Measurements from ENCODE around the gene TRPC1. TPM values are rescaled to one million over a fixed set of nuclear protein-coding genes. Genes with fewer than 3 reads are reported as not detected.
A peak's percentile ranks its signal among the peaks of the same experiment; 100 is the strongest.

The TRPC1 gene
- total RNA-seq, 1 donor from 2014 or later = 19.2 TPM

GRCh38 chr3:142819179-142819578 lies 95.3 kb downstream of the TRPC1 start:
- TF ChIP-seq EZH2 (IDR thresholded peaks at IDR 0.05; ENCODE audit: insufficient read depth, low read length) (no peak), CTCF (IDR thresholded peaks at IDR 0.05; ENCODE audit: insufficient read depth, low read depth, low read length) (no peak)
- no peak overlapping the region for H3K27ac Mint-ChIP-seq (ENCODE audit: unreplicated experiment)
- Histone ChIP-seq H3K9ac (ENCODE audit: low read length) (no peak overlapping the region), H3K4me1 (ENCODE audit: insufficient read depth, low read length) (no peaks in the 10 kb centered on the region), H2AFZ (ENCODE audit: low read depth, low read length) (no peak overlapping the region), H4K20me1 (ENCODE audit: insufficient read depth, low read length) (no peaks in the 10 kb centered on the region), H3K27ac (ENCODE audit: low read depth, low read length) (no peak overlapping the region), H3K9me3 (ENCODE audit: insufficient read depth, low read depth, low read length) (no peaks in the 10 kb centered on the region), H3K27me3 (ENCODE audit: insufficient read depth, low read length) (no peaks in the 10 kb centered on the region), H3K4me3 (ENCODE audit: insufficient read depth, low read depth, low read length) (no peak overlapping the region), H3K36me3 (ENCODE audit: insufficient read depth, low read length) (no peaks in the 10 kb centered on the region), H3K4me2 (ENCODE audit: low read length) (no peak overlapping the region), H3K79me2 (ENCODE audit: insufficient read depth, low read length) (no peaks in the 10 kb centered on the region)
- DNase-seq (ENCODE audit: low read depth) (no peak), FAIRE-seq (no peak)
- H3K36me3 Mint-ChIP-seq (ENCODE audit: low read depth, unreplicated experiment) = peaks cover 2% of the 10 kb centered on the region
- no peaks in the 10 kb centered on the region for H3K4me1 Mint-ChIP-seq (ENCODE audit: low read depth, unreplicated experiment)
- peaks cover 5% of the 10 kb centered on the region for H3K27me3 Mint-ChIP-seq (ENCODE audit: low read depth, unreplicated experiment)
- no peaks in the 10 kb centered on the region for H3K9me3 Mint-ChIP-seq (ENCODE audit: unreplicated experiment)
- H3K4me3 Mint-ChIP-seq (ENCODE audit: unreplicated experiment) = no peak overlapping the region

GRCh38 chr3:142828703-142829305 lies 105.0 kb downstream of the TRPC1 start:
- Histone ChIP-seq H3K79me2 (ENCODE audit: insufficient read depth, low read length) (no peaks in the 10 kb centered on the region), H3K9ac (ENCODE audit: low read length) (no peak overlapping the region), H2AFZ (ENCODE audit: low read depth, low read length) (peak overlapping the region; percentile 2), H3K4me2 (ENCODE audit: low read length) (no peak overlapping the region), H3K9me3 (ENCODE audit: insufficient read depth, low read depth, low read length) (no peaks in the 10 kb centered on the region), H3K4me3 (ENCODE audit: insufficient read depth, low read depth, low read length) (no peak overlapping the region), H3K27me3 (ENCODE audit: insufficient read depth, low read length) (no peaks in the 10 kb centered on the region), H3K4me1 (ENCODE audit: insufficient read depth, low read length) (no peaks in the 10 kb centered on the region), H4K20me1 (ENCODE audit: insufficient read depth, low read length) (no peaks in the 10 kb centered on the region), H3K27ac (ENCODE audit: low read depth, low read length) (no peak overlapping the region), H3K36me3 (ENCODE audit: insufficient read depth, low read length) (no peaks in the 10 kb centered on the region)
- peaks cover 11% of the 10 kb centered on the region for H3K27me3 Mint-ChIP-seq (ENCODE audit: low read depth, unreplicated experiment)
- no peak overlapping the region for H3K4me3 Mint-ChIP-seq (ENCODE audit: unreplicated experiment)
- peak; percentile 97 for TF ChIP-seq CTCF (IDR thresholded peaks at IDR 0.05; ENCODE audit: insufficient read depth, low read depth, low read length)
- no peak for TF ChIP-seq EZH2 (IDR thresholded peaks at IDR 0.05; ENCODE audit: insufficient read depth, low read length)
- H3K4me1 Mint-ChIP-seq (ENCODE audit: low read depth, unreplicated experiment) = peaks cover 5% of the 10 kb centered on the region
- peak; percentile 67 for FAIRE-seq
- H3K27ac Mint-ChIP-seq (ENCODE audit: unreplicated experiment) = peak overlapping the region; percentile 67
- peaks cover 11% of the 10 kb centered on the region for H3K9me3 Mint-ChIP-seq (ENCODE audit: unreplicated experiment)
- DNase-seq (ENCODE audit: low read depth) = peak; percentile 44
- H3K36me3 Mint-ChIP-seq (ENCODE audit: low read depth, unreplicated experiment) = peaks cover 1% of the 10 kb centered on the region

DNA sequence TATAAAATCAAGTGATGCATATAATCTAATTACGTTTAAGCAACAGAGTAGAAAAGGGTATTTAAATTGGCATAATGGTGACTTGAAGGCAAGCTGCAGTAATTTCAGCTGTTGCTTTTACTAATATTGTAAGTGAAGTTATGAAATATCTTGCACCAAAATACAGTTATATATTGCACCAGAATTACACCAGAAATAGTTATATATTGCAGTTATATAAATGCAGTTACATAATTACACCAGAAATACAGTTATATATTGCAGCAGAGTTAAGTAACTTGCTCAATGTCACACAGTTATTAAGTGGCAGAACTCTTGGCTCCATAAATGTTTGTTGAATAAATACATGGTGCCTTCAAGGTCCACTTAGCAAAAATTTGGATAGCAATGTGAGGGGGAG lies 113.7 kb downstream of the TRPC1 start:
- Mint-ChIP-seq H3K36me3 (ENCODE audit: low read depth, unreplicated experiment) (no peaks in the 10 kb centered on the region), H3K4me3 (ENCODE audit: unreplicated experiment) (no peak overlapping the region), H3K9me3 (ENCODE audit: unreplicated experiment) (peaks cover 4% of the 10 kb centered on the region), H3K27ac (ENCODE audit: unreplicated experiment) (no peak overlapping the region), H3K4me1 (ENCODE audit: low read depth, unreplicated experiment) (no peaks in the 10 kb centered on the region), H3K27me3 (ENCODE audit: low read depth, unreplicated experiment) (no peaks in the 10 kb centered on the region)
- no peak overlapping the region for H2AFZ ChIP-seq (ENCODE audit: low read depth, low read length)
- DNase-seq (ENCODE audit: low read depth) (no peak), FAIRE-seq (no peak)
- H3K27ac ChIP-seq (ENCODE audit: low read depth, low read length) = no peak overlapping the region
- H3K4me1 ChIP-seq (ENCODE audit: insufficient read depth, low read length) = no peaks in the 10 kb centered on the region
- no peaks in the 10 kb centered on the region for H3K79me2 ChIP-seq (ENCODE audit: insufficient read depth, low read length)
- H4K20me1 ChIP-seq (ENCODE audit: insufficient read depth, low read length) = no peaks in the 10 kb centered on the region
- H3K9me3 ChIP-seq (ENCODE audit: insufficient read depth, low read depth, low read length) = no peaks in the 10 kb centered on the region
- H3K4me3 ChIP-seq (ENCODE audit: insufficient read depth, low read depth, low read length) = no peak overlapping the region
- H3K27me3 ChIP-seq (ENCODE audit: insufficient read depth, low read length) = no peaks in the 10 kb centered on the region
- no peak overlapping the region for H3K4me2 ChIP-seq (ENCODE audit: low read length)
- H3K36me3 ChIP-seq (ENCODE audit: insufficient read depth, low read length) = no peaks in the 10 kb centered on the region
- no peak overlapping the region for H3K9ac ChIP-seq (ENCODE audit: low read length)
- no peak for TF ChIP-seq CTCF (IDR thresholded peaks at IDR 0.05; ENCODE audit: insufficient read depth, low read depth, low read length)
- TF ChIP-seq EZH2 (IDR thresholded peaks at IDR 0.05; ENCODE audit: insufficient read depth, low read length) = no peak

Measured in astrocyte (in vitro differentiated cells and primary cell).